ENCODE results near the gene KPNA1. TPM values are rescaled to one million over a fixed set of nuclear protein-coding genes. Genes with fewer than 3 reads are reported as not detected.

The KPNA1 gene
- total and polyA plus RNA-seq, 4 donors: 10.8 to 55.2 (median 28.9) TPM

DNA sequence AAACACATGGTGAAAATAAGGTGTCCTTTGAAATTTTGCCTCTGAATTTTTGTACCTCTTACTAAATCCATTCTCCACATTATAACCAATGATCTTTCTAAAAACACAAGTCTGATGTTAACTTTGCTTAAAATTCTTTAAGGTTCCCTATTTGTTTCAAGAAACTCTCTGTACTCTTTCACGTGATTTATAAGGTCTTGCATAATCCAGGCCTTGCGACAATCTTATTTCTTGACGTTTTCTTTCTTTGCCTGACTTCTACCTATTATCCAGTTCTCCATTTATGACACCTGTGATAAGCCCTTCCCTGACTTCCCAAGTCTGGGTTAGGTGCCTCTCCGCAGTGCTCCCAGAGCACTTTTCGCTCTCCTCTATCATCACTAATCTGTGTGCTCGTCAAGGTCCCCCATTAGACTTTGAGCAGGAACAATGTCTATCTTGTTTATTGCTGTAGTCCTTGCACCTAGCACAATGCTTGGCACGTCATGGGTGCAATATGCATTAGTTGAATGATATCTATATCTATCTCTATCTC, 24.3 kb upstream of the KPNA1 start:
- Histone ChIP-seq H3K9ac (ENCODE audit: insufficient read depth in 1 of 2, low read length in 2 of 2) (no peak overlapping the region), H3K9me3 (ENCODE audit: control insufficient read depth in 4 of 4, insufficient read depth in 3 of 4, low read length in 3 of 4) (no peaks in the 10 kb centered on the region), H3K36me3 (ENCODE audit: control insufficient read depth in 4 of 4, insufficient read depth in 4 of 4, low read length in 4 of 4) (peaks cover 3 to 40% (median 21%) of the 10 kb centered on the region in 4 donors), H3K27ac (ENCODE audit: low read depth in 1 of 2, low read length in 1 of 2) (no peak overlapping the region), H3K4me3 (no peak overlapping the region), H3K27me3 (ENCODE audit: control insufficient read depth in 3 of 3, insufficient read depth in 3 of 3, low read length in 2 of 3) (no peaks in the 10 kb centered on the region), H3K4me1 (ENCODE audit: control insufficient read depth in 5 of 5, insufficient read depth in 5 of 5, low read length in 5 of 5) (no peaks in the 10 kb centered on the region)
- TF ChIP-seq, protein P1, sequence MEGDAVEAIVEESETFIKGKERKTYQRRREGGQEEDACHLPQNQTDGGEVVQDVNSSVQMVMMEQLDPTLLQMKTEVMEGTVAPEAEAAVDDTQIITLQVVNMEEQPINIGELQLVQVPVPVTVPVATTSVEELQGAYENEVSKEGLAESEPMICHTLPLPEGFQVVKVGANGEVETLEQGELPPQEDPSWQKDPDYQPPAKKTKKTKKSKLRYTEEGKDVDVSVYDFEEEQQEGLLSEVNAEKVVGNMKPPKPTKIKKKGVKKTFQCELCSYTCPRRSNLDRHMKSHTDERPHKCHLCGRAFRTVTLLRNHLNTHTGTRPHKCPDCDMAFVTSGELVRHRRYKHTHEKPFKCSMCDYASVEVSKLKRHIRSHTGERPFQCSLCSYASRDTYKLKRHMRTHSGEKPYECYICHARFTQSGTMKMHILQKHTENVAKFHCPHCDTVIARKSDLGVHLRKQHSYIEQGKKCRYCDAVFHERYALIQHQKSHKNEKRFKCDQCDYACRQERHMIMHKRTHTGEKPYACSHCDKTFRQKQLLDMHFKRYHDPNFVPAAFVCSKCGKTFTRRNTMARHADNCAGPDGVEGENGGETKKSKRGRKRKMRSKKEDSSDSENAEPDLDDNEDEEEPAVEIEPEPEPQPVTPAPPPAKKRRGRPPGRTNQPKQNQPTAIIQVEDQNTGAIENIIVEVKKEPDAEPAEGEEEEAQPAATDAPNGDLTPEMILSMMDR (IDR thresholded peaks at IDR 0.05; ENCODE audit: control extremely low read depth, extremely low read depth): no peak
- WGBS, 2 donors: 71 to 86% methylated on average over 7 of the region's 7 CpGs
- DNase-seq (no peak), ATAC-seq (ENCODE audit: insufficient read depth, low FRiP score) (no peak)

DNA sequence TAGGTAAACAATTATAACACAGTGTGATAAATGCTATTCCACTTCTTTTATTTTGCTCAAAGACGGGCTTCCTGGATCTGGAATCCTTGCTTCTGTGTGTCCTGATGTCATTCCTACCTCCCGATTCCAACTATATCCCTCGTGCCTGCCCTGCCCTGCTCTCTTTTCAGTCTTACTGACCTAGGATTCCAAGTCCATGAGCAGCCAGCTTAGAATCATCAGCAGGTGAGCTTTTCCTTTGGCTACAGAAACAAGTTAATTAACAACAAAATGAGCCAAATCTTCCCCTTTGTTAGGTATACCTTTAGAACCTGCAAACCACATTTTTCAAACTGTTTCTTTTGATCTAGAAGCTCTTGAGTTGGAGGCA, 21.9 kb upstream of the KPNA1 start:
- no peak overlapping the region for H3K4me3 ChIP-seq
- WGBS, 2 donors: 82 to 92% methylated on average over 3 of the region's 3 CpGs
- TF ChIP-seq, protein P1 (IDR thresholded peaks at IDR 0.05; ENCODE audit: control extremely low read depth, extremely low read depth): no peak
- ATAC-seq (ENCODE audit: insufficient read depth, low FRiP score): no peak
- no peak for DNase-seq
- H3K9me3 ChIP-seq (ENCODE audit: control insufficient read depth in 4 of 4, insufficient read depth in 3 of 4, low read length in 3 of 4): no peaks in the 10 kb centered on the region
- H3K27ac ChIP-seq (ENCODE audit: low read depth in 1 of 2, low read length in 1 of 2): no peak overlapping the region
- peaks cover 10 to 57% (median 34%) of the 10 kb centered on the region in 4 donors for H3K36me3 ChIP-seq (ENCODE audit: control insufficient read depth in 4 of 4, insufficient read depth in 4 of 4, low read length in 4 of 4)
- no peak overlapping the region for H3K9ac ChIP-seq (ENCODE audit: insufficient read depth in 1 of 2, low read length in 2 of 2)
- no peaks in the 10 kb centered on the region for H3K4me1 ChIP-seq (ENCODE audit: control insufficient read depth in 5 of 5, insufficient read depth in 5 of 5, low read length in 5 of 5)
- H3K27me3 ChIP-seq (ENCODE audit: control insufficient read depth in 3 of 3, insufficient read depth in 3 of 3, low read length in 2 of 3): no peaks in the 10 kb centered on the region

DNA sequence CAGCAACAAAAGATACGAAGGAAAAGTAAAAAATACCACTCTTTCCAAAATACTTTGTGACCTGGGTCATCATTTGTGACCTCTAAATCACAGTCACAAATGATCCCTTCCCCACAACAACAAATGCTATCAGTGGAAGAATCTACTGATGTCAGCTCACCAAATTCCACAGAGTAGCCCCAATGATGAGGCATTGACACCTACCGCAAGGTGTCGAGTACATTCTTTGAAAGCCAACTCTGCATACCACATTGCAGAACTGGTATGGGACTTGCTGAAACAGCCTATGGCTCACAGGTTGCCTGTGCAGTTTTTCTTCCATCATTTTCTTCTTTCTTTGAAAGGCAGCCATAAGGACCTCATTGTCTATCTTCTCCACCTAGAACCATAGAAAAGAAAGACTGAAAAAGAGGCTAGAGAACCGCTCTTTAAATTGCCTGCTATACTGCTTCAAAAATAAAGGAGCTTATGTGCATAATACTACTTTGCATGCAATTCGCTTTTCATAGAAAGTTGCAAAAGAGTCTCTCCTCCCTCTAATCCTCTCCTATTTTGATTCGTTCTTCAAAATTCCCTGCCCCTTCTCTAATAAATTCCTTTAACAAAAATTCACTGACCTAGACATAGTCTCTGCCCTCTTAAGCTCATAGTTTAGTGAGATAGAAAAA, 21.4 kb upstream of the KPNA1 start:
- ATAC-seq (ENCODE audit: insufficient read depth, low FRiP score) (no peak), DNase-seq (no peak)
- H3K27me3 ChIP-seq (ENCODE audit: control insufficient read depth in 3 of 3, insufficient read depth in 3 of 3, low read length in 2 of 3): no peaks in the 10 kb centered on the region
- H3K27ac ChIP-seq (ENCODE audit: low read depth in 1 of 2, low read length in 1 of 2): no peak overlapping the region
- WGBS, 2 donors: 90 to 94% methylated on average over 6 of the region's 6 CpGs
- H3K4me3 ChIP-seq: no peak overlapping the region
- H3K9ac ChIP-seq (ENCODE audit: insufficient read depth in 1 of 2, low read length in 2 of 2): no peak overlapping the region
- TF ChIP-seq, protein P1 (IDR thresholded peaks at IDR 0.05; ENCODE audit: control extremely low read depth, extremely low read depth): no peak
- H3K9me3 ChIP-seq (ENCODE audit: control insufficient read depth in 4 of 4, insufficient read depth in 3 of 4, low read length in 3 of 4): no peaks in the 10 kb centered on the region
- peaks cover 10 to 57% (median 32%) of the 10 kb centered on the region in 4 donors for H3K36me3 ChIP-seq (ENCODE audit: control insufficient read depth in 4 of 4, insufficient read depth in 4 of 4, low read length in 4 of 4)
- H3K4me1 ChIP-seq (ENCODE audit: control insufficient read depth in 5 of 5, insufficient read depth in 5 of 5, low read length in 5 of 5): no peaks in the 10 kb centered on the region

Data from lung (tissue), 12 donors.